Fibroblast of lung (primary cell): Measurements from ENCODE around the gene GTF3C1. TPM values are rescaled to one million over a fixed set of nuclear protein-coding genes. Genes with fewer than 3 reads are reported as not detected.

ENCODE experiments used
- DNase-seq, 2 donors: peaks; one replicate each; pipeline versions ENCODE4 v3.0.0 to v3.0.0-alpha.2; 2010; ENCODE audit warnings: low read depth in 2 of 2
- H2AFZ ChIP-seq: 2 replicates; pipeline ENCODE4 v1.5.1; 2012; ENCODE audit warnings: low read length, control low read depth, inconsistent platforms
- H3K27ac ChIP-seq: 2 replicates; pipeline ENCODE4 v1.5.1; 2011; ENCODE audit warnings: low read length, control low read depth; ENCODE audit not compliant: insufficient read depth
- H3K27me3 ChIP-seq: 2 replicates; pipeline ENCODE4 v1.5.1; 2011; ENCODE audit warnings: mild to moderate bottlenecking, low read length; ENCODE audit not compliant: control insufficient read depth, insufficient read depth
- H3K36me3 ChIP-seq: 2 replicates; pipeline ENCODE4 v1.5.1; 2011; ENCODE audit warnings: low read length; ENCODE audit not compliant: control insufficient read depth, insufficient read depth
- H3K4me1 ChIP-seq: 2 replicates; pipeline ENCODE4 v1.5.1; 2011; ENCODE audit warnings: low read length; ENCODE audit not compliant: control insufficient read depth, insufficient read depth; ENCODE audit errors: extremely low read depth
- H3K4me2 ChIP-seq: 2 replicates; pipeline ENCODE4 v1.5.1; 2011; ENCODE audit warnings: low read length, control low read depth; ENCODE audit not compliant: insufficient read depth; ENCODE audit errors: extremely low read depth
- H3K4me3 ChIP-seq, 4 experiments: fragments of 200-600 bp in 1 of 4; sonication (generic) in 1 of 4; replicated peaks in 1 of 4; 2 replicates each; pipeline ENCODE4 v1.5.1; 2011 to 2016; ENCODE audit warnings: low read length in 4 of 4, low read depth in 3 of 4, mild to moderate bottlenecking in 3 of 4, control low read depth in 2 of 4, inconsistent platforms in 1 of 4, mixed read lengths in 1 of 4; ENCODE audit not compliant: insufficient read depth in 1 of 4; ENCODE audit errors: control extremely low read depth in 1 of 4
- H3K79me2 ChIP-seq: 2 replicates; pipeline ENCODE4 v1.5.1; 2012; ENCODE audit warnings: mild to moderate bottlenecking, low read length, inconsistent platforms; ENCODE audit not compliant: control insufficient read depth, insufficient read depth
- H3K9ac ChIP-seq: 2 replicates; pipeline ENCODE4 v1.5.1; 2011; ENCODE audit warnings: mild to moderate bottlenecking, low read length, control low read depth; ENCODE audit not compliant: insufficient read depth
- H3K9me3 ChIP-seq: 2 replicates; pipeline ENCODE4 v1.5.1; 2012; ENCODE audit warnings: low read depth, low read length; ENCODE audit not compliant: control insufficient read depth, insufficient read depth
- H4K20me1 ChIP-seq: 2 replicates; pipeline ENCODE4 v1.5.1; 2011; ENCODE audit warnings: low read length; ENCODE audit not compliant: control insufficient read depth, insufficient read depth; ENCODE audit errors: extremely low read depth
- CTCF ChIP-seq, 2 donors: IDR thresholded peaks in 1 of 2; conservative IDR thresholded peaks in 1 of 2; 1 replicate in 1 of 2; 2 replicates in 1 of 2; pipeline ENCODE4 v1.5.1; 2011 to 2012; ENCODE audit warnings: low read length in 2 of 2, control low read depth in 1 of 2, inconsistent platforms in 1 of 2, low read depth in 1 of 2, mild to moderate bottlenecking in 1 of 2
- EZH2 ChIP-seq: IDR thresholded peaks from 2 replicates; pipeline ENCODE4 v1.5.1; 2012; ENCODE audit warnings: low read length, control low read depth, mild to moderate bottlenecking; ENCODE audit errors: missing control alignments
- polyA plus RNA-seq, 2 donors: library from polyadenylated mRNA; depleted of rRNA in 1 of 2; stranded (reverse) in 1 of 2; unstranded in 1 of 2; fragments of >200 nt; gene quantifications; 2 replicates each; pipeline ENCODE4 v1.2.1, GENCODE V29; 2011 to 2012; ENCODE audit warnings: missing spikeins in 1 of 2
- total RNA-seq: library from RNA; depleted of rRNA; stranded (reverse); fragments of >200 nt; gene quantifications from 2 replicates; pipeline ENCODE4 v1.2.1, GENCODE V29; 2014

The GTF3C1 gene
- total and polyA plus RNA-seq, 2 donors (not counting 1 experiment from before 2014, with no cell fraction given) = 20.1 to 75.3 TPM

GRCh38 chr16:27586711-27587110 is 37.0 kb upstream of the GTF3C1 start:
- H2AFZ ChIP-seq = no peak overlapping the region
- no peaks in the 10 kb centered on the region for H3K79me2 ChIP-seq
- no peak overlapping the region for H3K4me2 ChIP-seq
- DNase-seq = no peak
- H3K4me1 ChIP-seq = no peaks in the 10 kb centered on the region
- no peak overlapping the region for H3K27ac ChIP-seq
- H3K36me3 ChIP-seq = no peaks in the 10 kb centered on the region
- H3K9ac ChIP-seq = no peak overlapping the region
- no peaks in the 10 kb centered on the region for H3K27me3 ChIP-seq
- no peaks in the 10 kb centered on the region for H3K9me3 ChIP-seq
- no peak overlapping the region for H3K4me3 ChIP-seq
- no peaks in the 10 kb centered on the region for H4K20me1 ChIP-seq
- TF ChIP-seq EZH2 (no peak), CTCF (conservative IDR thresholded peaks at IDR 0.05 in 1 of 2, IDR thresholded peaks at IDR 0.05 in 1 of 2; ENCODE audit: low read depth in 1 of 2, low read length in 2 of 2) (no peak)

DNA sequence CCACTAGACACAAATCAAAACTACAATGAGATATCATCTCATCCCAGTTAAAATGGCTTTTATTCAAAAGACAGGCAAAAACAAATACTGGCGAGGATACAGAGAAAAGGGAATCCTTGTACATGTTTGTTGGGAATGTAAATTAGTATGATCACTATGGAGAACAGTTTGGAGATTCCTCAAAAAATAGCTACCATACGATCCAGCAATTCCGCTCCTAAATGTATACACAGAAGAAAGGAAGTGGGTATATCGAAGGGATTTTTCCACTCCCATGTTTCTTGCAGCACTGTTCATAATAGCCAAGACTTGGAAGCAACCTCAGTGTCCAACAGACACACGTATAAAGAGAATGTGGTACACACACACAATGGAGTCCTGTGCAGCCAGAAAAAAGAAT is 35.5 kb upstream of the GTF3C1 start:
- no peak overlapping the region for H3K4me2 ChIP-seq
- no peak overlapping the region for H3K4me3 ChIP-seq
- H3K27ac ChIP-seq = no peak overlapping the region
- H3K36me3 ChIP-seq = no peaks in the 10 kb centered on the region
- no peak overlapping the region for H2AFZ ChIP-seq
- no peak for DNase-seq
- TF ChIP-seq EZH2 = no peak
- no peak for TF ChIP-seq CTCF (conservative IDR thresholded peaks at IDR 0.05 in 1 of 2, IDR thresholded peaks at IDR 0.05 in 1 of 2; ENCODE audit: low read depth in 1 of 2, low read length in 2 of 2)
- H3K4me1 ChIP-seq = no peaks in the 10 kb centered on the region
- H3K9me3 ChIP-seq = no peaks in the 10 kb centered on the region
- H3K9ac ChIP-seq = no peak overlapping the region
- no peaks in the 10 kb centered on the region for H3K79me2 ChIP-seq
- H3K27me3 ChIP-seq = no peaks in the 10 kb centered on the region
- no peaks in the 10 kb centered on the region for H4K20me1 ChIP-seq

GRCh38 chr16:27583634-27584033 is 33.9 kb upstream of the GTF3C1 start:
- no peak overlapping the region for H2AFZ ChIP-seq
- H3K36me3 ChIP-seq = no peaks in the 10 kb centered on the region
- H4K20me1 ChIP-seq = no peaks in the 10 kb centered on the region
- TF ChIP-seq EZH2 (no peak), CTCF (conservative IDR thresholded peaks at IDR 0.05 in 1 of 2, IDR thresholded peaks at IDR 0.05 in 1 of 2; ENCODE audit: low read depth in 1 of 2, low read length in 2 of 2) (no peak)
- no peak overlapping the region for H3K27ac ChIP-seq
- no peak overlapping the region for H3K4me3 ChIP-seq
- peaks cover 6% of the 10 kb centered on the region for H3K4me1 ChIP-seq
- H3K4me2 ChIP-seq = no peak overlapping the region
- no peak for DNase-seq
- no peaks in the 10 kb centered on the region for H3K27me3 ChIP-seq
- no peaks in the 10 kb centered on the region for H3K79me2 ChIP-seq
- H3K9ac ChIP-seq = no peak overlapping the region
- no peaks in the 10 kb centered on the region for H3K9me3 ChIP-seq
